H1 (cell line): ENCODE results near the gene TP53BP1. TPM values are rescaled to one million over a fixed set of nuclear protein-coding genes. Genes with fewer than 3 reads are reported as not detected.

Source experiments
- CTCF ChIA-PET: fragments of 300-600 bp; sonication (Branson Sonifier 250); formaldehyde crosslinking; loops from one replicate; lab custom pipeline; 2021; ENCODE audit not compliant: partially characterized antibody; lab: Charles Lee
- POLR2A ChIA-PET: fragments of 300-600 bp; sonication (Branson Sonifier 250); formaldehyde crosslinking; loops from one replicate; lab custom pipeline; 2021; ENCODE audit warnings: inconsistent platforms; ENCODE audit not compliant: partially characterized antibody; lab: Charles Lee
- DNase-seq, 2 experiments: peaks; one replicate each; pipeline versions ENCODE4 v3.0.0 to v3.0.0-alpha.2; 2010 to 2022; ENCODE audit warnings: low spot score in 2 of 2, low read depth in 1 of 2, mixed read lengths in 1 of 2
- FAIRE-seq: peaks from 2 replicates; lab custom pipeline; 2011; peaks lifted over from hg19 to GRCh38; lab: Jason Lieb, UNC
- H2AFZ ChIP-seq: 2 replicates; pipeline ENCODE4 v1.8.1; 2012; ENCODE audit warnings: low read length, inconsistent platforms
- H2AK5ac ChIP-seq: 2 replicates; pipeline ENCODE4 v1.6.1; 2013; ENCODE audit warnings: low read depth, low read length
- H2BK120ac ChIP-seq: replicated peaks from 2 replicates; pipeline ENCODE3; 2013; ENCODE audit warnings: low read depth, low read length, inconsistent platforms
- H2BK12ac ChIP-seq: 2 replicates; pipeline ENCODE4 v1.6.1; 2013; ENCODE audit warnings: low read depth, low read length
- H2BK15ac ChIP-seq: 2 replicates; pipeline ENCODE4 v1.6.1; 2013; ENCODE audit warnings: low read length
- H2BK20ac ChIP-seq: 2 replicates; pipeline ENCODE4 v1.6.1; 2013; ENCODE audit warnings: low read length
- H2BK5ac ChIP-seq: 2 replicates; pipeline ENCODE4 v1.6.1; 2013; ENCODE audit warnings: low read depth, low read length
- H3K14ac ChIP-seq: 2 replicates; pipeline ENCODE4 v1.6.1; 2013; ENCODE audit warnings: inconsistent platforms; ENCODE audit not compliant: insufficient read length
- H3K18ac ChIP-seq: 2 replicates; pipeline ENCODE4 v1.6.1; 2013; ENCODE audit warnings: low read length; ENCODE audit errors: extremely low read depth
- H3K23ac ChIP-seq: 2 replicates; pipeline ENCODE4 v1.6.1; 2013; ENCODE audit warnings: inconsistent platforms; ENCODE audit not compliant: insufficient read length
- H3K23me2 ChIP-seq: 2 replicates; pipeline ENCODE4 v1.6.1; 2013; ENCODE audit warnings: low read depth, low read length
- H3K27ac ChIP-seq: 2 replicates; pipeline ENCODE4 v1.6.1; 2011; ENCODE audit warnings: low read depth, low read length, inconsistent platforms
- H3K27me3 ChIP-seq, 4 experiments: replicated peaks in 1 of 4; 1 replicate in 1 of 4; 2 replicates in 3 of 4; pipeline versions ENCODE4 v1.6.1 to v1.8.1; 2011 to 2013; ENCODE audit warnings: low read length in 3 of 4, mild to moderate bottlenecking in 3 of 4, inconsistent platforms in 2 of 4, mixed read lengths in 2 of 4, moderate library complexity in 1 of 4; ENCODE audit not compliant: control insufficient read depth in 3 of 4, insufficient read depth in 3 of 4; ENCODE audit errors: extremely low read depth in 1 of 4
- H3K36me3 ChIP-seq, 4 experiments: 2 replicates each; pipeline versions ENCODE4 v1.6.1 to v1.8.1; 2011 to 2013; ENCODE audit warnings: mild to moderate bottlenecking in 4 of 4, low read length in 3 of 4, moderate library complexity in 2 of 4, control low read depth in 1 of 4, inconsistent platforms in 1 of 4; ENCODE audit not compliant: insufficient read depth in 4 of 4, control insufficient read depth in 2 of 4
- H3K4ac ChIP-seq: replicated peaks from 2 replicates; pipeline ENCODE3; 2013; ENCODE audit warnings: low read length, low read depth, mixed read lengths, inconsistent platforms; ENCODE audit not compliant: insufficient read length
- H3K4me1 ChIP-seq, 4 experiments: replicated peaks in 1 of 4; 1 replicate in 1 of 4; 2 replicates in 3 of 4; pipeline versions ENCODE4 v1.6.1 to v1.8.1; 2011 to 2013; ENCODE audit warnings: low read length in 3 of 4, inconsistent platforms in 2 of 4, mixed read lengths in 1 of 4; ENCODE audit not compliant: insufficient read depth in 4 of 4, control insufficient read depth in 3 of 4
- H3K4me2 ChIP-seq, 2 experiments: 2 replicates each; pipeline versions ENCODE4 v1.6.1 to v1.8.1; 2011 to 2013; ENCODE audit warnings: low read depth in 2 of 2, low read length in 2 of 2, control low read depth in 1 of 2, inconsistent platforms in 1 of 2, mild to moderate bottlenecking in 1 of 2; ENCODE audit not compliant: insufficient read depth in 1 of 2
- H3K4me3 ChIP-seq, 4 experiments: fragments of 200-600, 300-600 bp in 1 of 4; sonication (generic), shearing (Covaris generic), sonication (Bioruptor Twin) in 1 of 4; 2 replicates each; pipeline versions ENCODE4 v1.5.1 to v1.8.1; 2011 to 2016; ENCODE audit warnings: low read length in 4 of 4, low read depth in 3 of 4, control low read depth in 2 of 4, inconsistent platforms in 2 of 4, mild to moderate bottlenecking in 2 of 4, mixed read lengths in 1 of 4, moderate library complexity in 1 of 4; ENCODE audit not compliant: insufficient read depth in 2 of 4; ENCODE audit errors: extremely low read depth in 1 of 4
- H3K56ac ChIP-seq: replicated peaks from 2 replicates; pipeline ENCODE3; 2013; ENCODE audit warnings: low read depth, mild to moderate bottlenecking, mixed read lengths, low read length, inconsistent platforms; ENCODE audit not compliant: insufficient read length
- H3K79me1 ChIP-seq: 2 replicates; pipeline ENCODE4 v1.6.1; 2013; ENCODE audit warnings: low read depth, low read length, control low read depth
- H3K79me2 ChIP-seq, 2 experiments: 2 replicates each; pipeline versions ENCODE4 v1.6.1 to v1.8.1; 2012 to 2013; ENCODE audit warnings: low read length in 2 of 2, mild to moderate bottlenecking in 2 of 2, inconsistent platforms in 1 of 2; ENCODE audit not compliant: insufficient read depth in 2 of 2, control insufficient read depth in 1 of 2
- H3K9ac ChIP-seq, 4 experiments: replicated peaks in 1 of 4; 1 replicate in 1 of 4; 2 replicates in 3 of 4; pipeline versions ENCODE4 v1.6.1 to v1.8.1; 2011 to 2013; ENCODE audit warnings: low read depth in 3 of 4, low read length in 3 of 4, control low read depth in 2 of 4, mild to moderate bottlenecking in 2 of 4, moderate library complexity in 2 of 4, inconsistent platforms in 1 of 4; ENCODE audit errors: extremely low read depth in 1 of 4
- H3K9me3 ChIP-seq, 2 experiments: 2 replicates each; pipeline versions ENCODE4 v1.6.1 to v1.8.1; 2012 to 2013; ENCODE audit warnings: mild to moderate bottlenecking in 2 of 2, moderate library complexity in 2 of 2, control low read depth in 1 of 2, inconsistent platforms in 1 of 2, low read depth in 1 of 2, low read length in 1 of 2, mixed read lengths in 1 of 2; ENCODE audit not compliant: insufficient read depth in 2 of 2
- H4K20me1 ChIP-seq, 2 experiments: replicated peaks in 1 of 2; 2 replicates each; pipeline versions ENCODE3 to v1.8.1; 2011 to 2013; ENCODE audit warnings: inconsistent platforms in 2 of 2, low read length in 2 of 2, mild to moderate bottlenecking in 1 of 2; ENCODE audit not compliant: insufficient read depth in 2 of 2, control insufficient read depth in 1 of 2
- H4K5ac ChIP-seq: 2 replicates; pipeline ENCODE4 v1.6.1; 2013; ENCODE audit warnings: low read length, low read depth, mixed read lengths, inconsistent platforms; ENCODE audit not compliant: insufficient read length
- H4K8ac ChIP-seq: 2 replicates; pipeline ENCODE4 v1.8.0; 2013; ENCODE audit warnings: mild to moderate bottlenecking, moderate library complexity, low read length, inconsistent platforms; ENCODE audit not compliant: insufficient read depth; ENCODE audit errors: extremely low read depth
- H4K91ac ChIP-seq: replicated peaks from 2 replicates; pipeline ENCODE3; 2013; ENCODE audit warnings: low read length, mixed read lengths, inconsistent platforms; ENCODE audit not compliant: insufficient read length
- KDM4A ChIP-seq: IDR thresholded peaks from one replicate; pipeline ENCODE4 v1.7.1; 2012; ENCODE audit warnings: low read depth, mild to moderate bottlenecking, moderate library complexity, low read length, inconsistent platforms; ENCODE audit not compliant: severe bottlenecking
- NRF1 ChIP-seq: IDR thresholded peaks from 2 replicates; pipeline ENCODE4 v1.6.1; 2011; ENCODE audit warnings: mild to moderate bottlenecking, low read depth, low read length, improper control_type of control experiment
- WGBS, 2 experiments: shearing (Covaris generic) in 1 of 2; methylation state at CpG; one replicate each; pipeline versions ENCODE4 v1.1.6 to v1.1.7; 2013 to 2015; ENCODE audit warnings: low lambda C conversion rate in 2 of 2, mixed read lengths in 2 of 2, inconsistent platforms in 1 of 2, low coverage in 1 of 2, missing lambda C conversion rate in 1 of 2; ENCODE audit not compliant: insufficient replicate concordance in 2 of 2, insufficient coverage in 1 of 2, insufficient read length in 1 of 2; ENCODE audit errors: extremely low coverage in 1 of 2, missing lambda C conversion rate in 1 of 2; 5-methylcytosine and 5-hydroxymethylcytosine counted together
- polyA plus RNA-seq, 7 experiments: library from polyadenylated mRNA; depleted of rRNA in 3 of 7; stranded (reverse) in 5 of 7; unstranded in 2 of 7; fragments of >200 nt in 5 of 7; fragments of 200-250 nt in 2 of 7; gene quantifications; 1 replicate in 5 of 7; 2 replicates in 1 of 7; 4 replicates in 1 of 7; pipeline versions ENCODE4 v1.2.1 to v1.2.3, GENCODE V29; 2011 to 2013; ENCODE audit warnings: missing spikeins in 2 of 7, mixed read lengths in 2 of 7
- total RNA-seq: library from RNA; stranded (reverse); fragmentation: NEBNext Ultra II Directional; extraction: Animal tissue kit (Norgen Biotek cat#: 25700); gene quantifications from 2 replicates; pipeline ENCODE4 v1.2.1, GENCODE V29; 2021

TP53BP1 gene
- total and polyA plus RNA-seq, 2 of the 8 experiments (the other 6 are each of a cell fraction or from before 2014, with no cell fraction given), result 34.1 to 63.6 TPM

DNA sequence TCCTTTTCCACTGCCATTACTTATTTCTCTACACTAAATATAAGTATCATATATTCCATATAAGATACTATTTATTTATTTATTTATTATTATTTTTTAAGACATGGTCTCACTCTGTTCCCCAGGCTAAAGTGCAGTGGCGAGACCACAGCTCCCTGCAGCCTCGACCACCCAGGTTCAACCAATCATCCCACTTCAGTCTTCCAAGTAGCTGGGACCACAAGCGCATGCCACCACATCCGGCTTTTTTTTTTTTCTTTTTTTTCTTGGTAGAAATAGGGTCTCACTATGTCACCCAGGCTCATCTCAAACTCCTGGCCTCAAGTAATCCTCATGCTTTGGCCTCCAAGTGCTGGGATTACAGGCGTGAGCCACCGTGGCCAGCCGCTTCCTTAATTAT lies 56.6 kb downstream of the TP53BP1 start:
- H3K23ac ChIP-seq, result no peak overlapping the region
- no peak overlapping the region for H2BK120ac ChIP-seq
- H3K4ac ChIP-seq, result no peak overlapping the region
- H3K27ac ChIP-seq, result no peak overlapping the region
- DNase-seq, result no peak
- POLR2A ChIA-PET, result interaction anchor here (0.6 kb wide), 1 partner anchor 31 kb away, joined by 3 read pairs; no protein-coding TSS in a partner anchor
- H4K8ac ChIP-seq, result no peak overlapping the region
- no peak overlapping the region for H2AK5ac ChIP-seq
- H3K27me3 ChIP-seq, result no peaks in the 10 kb centered on the region
- no peak overlapping the region for H3K14ac ChIP-seq
- no peak overlapping the region for H3K9ac ChIP-seq
- no peaks in the 10 kb centered on the region for H3K79me1 ChIP-seq
- no peak overlapping the region for H2BK15ac ChIP-seq
- no peaks in the 10 kb centered on the region for H3K79me2 ChIP-seq
- H3K4me1 ChIP-seq, result no peaks in the 10 kb centered on the region
- no peak overlapping the region for H3K4me3 ChIP-seq
- CTCF ChIA-PET, result interaction anchor here (1.2 kb wide), 1 partner anchor 77 kb away, joined by 4 read pairs; no protein-coding TSS in a partner anchor
- peaks cover 3 to 4% of the 10 kb centered on the region in 2 experiments for H4K20me1 ChIP-seq
- no peak overlapping the region for H3K4me2 ChIP-seq
- FAIRE-seq, result no peak
- no peak overlapping the region for H4K91ac ChIP-seq
- no peak overlapping the region for H2AFZ ChIP-seq
- no peak overlapping the region for H2BK5ac ChIP-seq
- WGBS, 2 experiments, result 97% methylated on average over 6 of the region's 7 CpGs; no CpG with 5 or more reads in 1 of the 2 experiments
- H3K23me2 ChIP-seq, result no peaks in the 10 kb centered on the region
- H3K9me3 ChIP-seq, result no peaks in the 10 kb centered on the region
- H3K56ac ChIP-seq, result no peak overlapping the region
- no peak overlapping the region for H3K18ac ChIP-seq
- H2BK20ac ChIP-seq, result no peak overlapping the region
- H4K5ac ChIP-seq, result no peak overlapping the region
- H2BK12ac ChIP-seq, result no peak overlapping the region
- H3K36me3 ChIP-seq, result peaks cover 12 to 71% (median 42%) of the 10 kb centered on the region in 4 experiments
- TF ChIP-seq KDM4A, result no peak
- TF ChIP-seq NRF1, result no peak
